HUES64 (cell line): ENCODE data around the gene ERC1.

Source experiments
- H3K27ac ChIP-seq: 2 replicates; pipeline ENCODE4 v1.7.0; 2013; ENCODE audit warnings: low read depth, low read length, inconsistent platforms
- H3K27me3 ChIP-seq: 2 replicates; pipeline ENCODE4 v1.6.1; 2013; ENCODE audit warnings: mild to moderate bottlenecking, low read length; ENCODE audit not compliant: insufficient read depth
- H3K36me3 ChIP-seq: 2 replicates; pipeline ENCODE4 v1.6.1; 2013; ENCODE audit warnings: mild to moderate bottlenecking, low read length; ENCODE audit not compliant: insufficient read depth
- H3K4me1 ChIP-seq: 2 replicates; pipeline ENCODE4 v1.6.1; 2013; ENCODE audit warnings: mild to moderate bottlenecking, low read length, moderate library complexity; ENCODE audit not compliant: insufficient read depth
- H3K4me3 ChIP-seq: 2 replicates; pipeline ENCODE4 v1.5.1; 2013; ENCODE audit warnings: mild to moderate bottlenecking, low read length, moderate library complexity
- H3K9ac ChIP-seq: 2 replicates; pipeline ENCODE4 v1.6.1; 2013; ENCODE audit warnings: mild to moderate bottlenecking, low read depth, low read length
- H3K9me3 ChIP-seq: 2 replicates; pipeline ENCODE4 v1.6.1; 2013; ENCODE audit warnings: low read depth, low read length; ENCODE audit not compliant: insufficient read depth
- WGBS: fragments of 150-250, 120-280 bp; methylation state at CpG from one replicate; pipeline ENCODE4 v1.1.7; 2013; ENCODE audit warnings: missing lambda C conversion rate; 5-methylcytosine and 5-hydroxymethylcytosine counted together

Gene ERC1

DNA sequence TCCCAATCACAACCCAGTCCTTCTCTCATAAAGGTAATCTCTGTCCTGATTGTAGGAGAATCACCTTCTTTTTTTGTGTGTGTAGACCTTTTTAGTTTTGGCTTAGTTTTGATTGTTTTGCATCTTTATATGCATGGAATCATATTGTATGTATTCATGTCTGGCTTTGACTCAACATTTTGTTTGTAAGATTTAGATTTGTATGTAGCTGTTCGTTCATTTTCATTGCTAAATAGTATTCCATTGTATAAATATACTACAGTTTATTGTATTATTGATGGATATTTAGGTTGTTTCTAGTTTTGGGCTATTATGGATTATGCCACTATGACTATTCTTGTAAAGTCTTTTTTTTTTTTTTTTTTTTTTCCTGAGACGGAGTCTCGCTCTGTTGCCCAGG, 10.5 kb downstream of the ERC1 start:
- WGBS, result 100% methylated on average over 2 of the region's 3 CpGs
- Histone ChIP-seq H3K4me3 (no peak overlapping the region), H3K27ac (no peak overlapping the region), H3K4me1 (peaks cover 10% of the 10 kb centered on the region; the same call in 1 of the 2 replicates), H3K36me3 (0 out of 2 replicates have a peak, but pooled peaks cover 5% of the 10 kb centered on the region), H3K27me3 (no peaks in the 10 kb centered on the region), H3K9me3 (no peaks in the 10 kb centered on the region), H3K9ac (no peak overlapping the region)

DNA sequence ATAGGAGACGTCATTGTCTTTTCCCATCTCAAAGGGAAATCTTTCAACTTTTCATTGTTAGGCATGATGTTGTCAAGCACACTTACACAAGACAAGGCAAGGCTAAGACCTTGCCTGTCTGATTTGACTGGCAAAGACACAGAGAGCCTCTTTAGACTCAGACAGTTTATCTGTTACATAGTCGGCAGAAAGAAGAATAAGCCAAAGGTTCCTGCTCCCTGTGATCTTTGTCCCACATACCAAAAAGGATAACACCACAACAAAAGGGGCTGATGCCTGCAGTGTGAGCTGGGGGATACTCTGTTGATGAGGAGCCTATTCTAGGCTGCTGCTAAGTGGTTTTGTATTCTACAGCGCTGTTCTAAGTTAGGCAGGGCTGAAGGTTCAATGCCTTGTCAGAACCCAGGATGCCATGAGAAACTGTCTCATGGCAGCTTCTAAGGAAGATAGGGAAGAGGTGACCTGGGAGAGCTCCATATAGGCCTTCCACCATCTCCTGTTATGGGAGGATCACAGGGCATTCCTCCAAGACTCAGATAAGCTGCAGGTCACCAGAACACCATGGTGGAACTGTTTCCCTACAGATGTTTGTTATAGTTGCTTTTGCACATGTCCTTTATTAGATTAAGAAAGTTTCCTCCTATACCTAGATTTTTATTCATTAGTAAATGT, 12.7 kb downstream of the ERC1 start:
- Histone ChIP-seq H3K4me1 (peaks cover 10% of the 10 kb centered on the region; the same call in 1 of the 2 replicates), H3K9me3 (no peaks in the 10 kb centered on the region), H3K36me3 (0 out of 2 replicates have a peak, but pooled peaks cover 5% of the 10 kb centered on the region), H3K9ac (no peak overlapping the region), H3K27ac (no peak overlapping the region; the same call in 1 of the 2 replicates), H3K4me3 (no peak overlapping the region), H3K27me3 (no peaks in the 10 kb centered on the region)
- 83% methylated on average over 3 of the region's 3 CpGs for WGBS

DNA sequence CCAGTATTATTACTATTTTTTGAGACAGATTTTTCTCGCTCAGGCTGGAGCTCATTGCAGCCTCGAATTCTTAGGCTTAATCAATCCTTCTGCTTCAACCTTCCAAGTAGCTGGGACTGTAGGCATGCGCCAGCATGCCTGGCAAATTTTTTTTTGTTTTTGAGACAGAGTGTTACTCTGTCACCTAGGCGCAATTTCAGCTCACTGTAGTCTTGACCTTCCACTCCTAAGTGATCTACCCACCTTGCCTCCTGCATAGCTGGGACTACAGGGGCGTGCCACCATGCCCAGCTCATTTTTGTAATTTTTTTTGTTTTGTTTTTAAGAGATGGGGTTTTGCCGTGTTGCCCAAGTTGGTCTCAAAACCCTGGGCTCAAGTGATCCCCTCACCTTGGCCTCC, 15.2 kb downstream of the ERC1 start:
- Histone ChIP-seq H3K27me3 (no peaks in the 10 kb centered on the region), H3K4me3 (no peak overlapping the region), H3K4me1 (peaks cover 10% of the 10 kb centered on the region; the same call in 1 of the 2 replicates), H3K9me3 (no peaks in the 10 kb centered on the region), H3K36me3 (0 out of 2 replicates have a peak, but pooled peaks cover 3% of the 10 kb centered on the region), H3K9ac (no peak overlapping the region), H3K27ac (no peak overlapping the region)
- 92% methylated on average over 6 of the region's 6 CpGs for WGBS

- Histone ChIP-seq H3K4me3 (no peak overlapping the region), H3K4me1 (peaks cover 10% of the 10 kb centered on the region; the same call in 1 of the 2 replicates), H3K36me3 (no peaks in the 10 kb centered on the region), H3K27ac (no peak overlapping the region), H3K9me3 (no peaks in the 10 kb centered on the region), H3K9ac (no peak overlapping the region), H3K27me3 (no peaks in the 10 kb centered on the region)
- WGBS, result 100% methylated on average over 2 of the region's 2 CpGs
Measured at GRCh38 chr12:1007276-1007675, 16.3 kb downstream of the ERC1 start.

- Histone ChIP-seq H3K9ac (no peak overlapping the region), H3K4me3 (no peak overlapping the region), H3K9me3 (no peaks in the 10 kb centered on the region), H3K4me1 (peaks cover 10% of the 10 kb centered on the region; the same call in 1 of the 2 replicates), H3K27me3 (no peaks in the 10 kb centered on the region), H3K36me3 (no peaks in the 10 kb centered on the region), H3K27ac (no peak overlapping the region)
- WGBS, result 99% methylated on average over 5 of the region's 7 CpGs
Measured at GRCh38 chr12:1007994-1008393, 17.0 kb downstream of the ERC1 start.

- Histone ChIP-seq H3K4me3 (no peak overlapping the region), H3K27ac (no peak overlapping the region), H3K9ac (no peak overlapping the region), H3K4me1 (no peaks in the 10 kb centered on the region), H3K9me3 (no peaks in the 10 kb centered on the region), H3K36me3 (no peaks in the 10 kb centered on the region), H3K27me3 (no peaks in the 10 kb centered on the region)
- 96% methylated on average over 5 of the region's 5 CpGs for WGBS
Measured at GRCh38 chr12:1011091-1011490, 20.1 kb downstream of the ERC1 start.

DNA sequence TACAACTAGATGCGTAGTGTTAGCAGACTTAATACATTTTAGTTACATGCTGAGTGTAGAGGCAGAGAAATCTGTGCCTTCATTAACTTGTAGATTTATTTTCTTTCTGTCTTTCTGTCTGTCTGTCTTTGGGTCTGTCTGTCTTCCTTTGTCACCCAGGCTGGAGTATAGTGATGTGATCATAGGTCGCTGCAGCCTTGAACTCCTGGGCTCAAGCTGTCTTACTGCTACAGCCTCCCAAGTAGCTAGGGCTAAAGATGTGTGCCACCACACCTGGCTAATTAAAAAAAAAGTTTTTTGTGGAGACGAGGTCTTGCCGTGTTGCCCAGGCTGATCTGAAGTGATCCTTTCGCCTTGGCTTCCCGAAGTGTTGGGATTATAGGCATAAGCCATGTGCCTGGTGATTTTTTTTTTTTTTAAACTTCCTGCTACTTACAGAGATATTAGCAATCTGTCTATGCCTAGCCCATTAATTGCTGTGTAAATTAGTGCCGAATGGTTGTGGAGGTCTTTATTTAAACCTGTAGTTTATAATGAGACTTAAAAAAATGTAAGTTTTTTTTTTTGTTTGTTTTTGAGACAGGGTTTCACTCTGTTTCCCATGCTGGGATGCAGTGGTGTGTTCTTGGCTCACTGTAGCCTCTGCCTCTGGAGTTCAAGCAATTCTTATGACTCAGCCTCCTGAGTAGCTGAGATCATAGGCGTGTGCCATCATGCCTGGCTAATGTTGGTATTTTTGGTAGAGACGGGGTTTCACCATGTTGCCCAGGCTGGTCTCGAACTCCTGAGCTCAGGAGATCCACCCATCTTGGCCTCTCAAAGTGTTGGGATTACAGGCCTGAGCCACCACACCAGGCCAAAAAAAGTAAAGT, 22.8 kb downstream of the ERC1 start:
- H3K27me3 ChIP-seq, result no peaks in the 10 kb centered on the region
- 93% methylated on average over 10 of the region's 10 CpGs for WGBS
- H3K9me3 ChIP-seq, result no peaks in the 10 kb centered on the region
- H3K36me3 ChIP-seq, result no peaks in the 10 kb centered on the region
- no peak overlapping the region for H3K4me3 ChIP-seq
- H3K27ac ChIP-seq, result no peak overlapping the region
- H3K4me1 ChIP-seq, result no peaks in the 10 kb centered on the region
- H3K9ac ChIP-seq, result no peak overlapping the region; the same call in 1 of the 2 replicates

- 96% methylated on average over 5 of the region's 5 CpGs for WGBS
- no peak overlapping the region for H3K9ac ChIP-seq
- H3K27ac ChIP-seq, result no peak overlapping the region
- H3K9me3 ChIP-seq, result no peaks in the 10 kb centered on the region
- H3K4me3 ChIP-seq, result no peak overlapping the region
- H3K36me3 ChIP-seq, result no peaks in the 10 kb centered on the region
- H3K4me1 ChIP-seq, result no peaks in the 10 kb centered on the region
- H3K27me3 ChIP-seq, result no peaks in the 10 kb centered on the region
Measured at GRCh38 chr12:1019283-1019682, 28.3 kb downstream of the ERC1 start.

DNA sequence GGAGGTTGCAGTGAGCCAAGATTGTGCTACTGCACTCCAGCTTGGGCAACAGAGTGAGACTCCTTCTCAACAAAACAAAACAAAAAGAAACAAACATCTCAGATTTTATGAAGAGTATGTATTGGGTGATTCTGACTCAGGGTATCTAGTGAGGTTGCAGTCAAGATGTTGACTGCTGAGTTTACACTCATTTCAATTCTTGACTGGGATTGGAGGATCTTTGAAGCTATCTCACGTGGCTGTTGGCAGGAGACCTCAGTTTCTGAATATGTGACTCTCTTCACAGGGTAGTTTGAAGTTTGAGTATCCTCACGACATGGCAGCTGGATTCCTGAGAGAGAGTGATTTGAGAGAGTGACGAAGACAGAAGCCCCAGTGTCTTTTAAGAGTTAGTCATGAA, 29.4 kb downstream of the ERC1 start:
- WGBS, result 92% methylated on average over 3 of the region's 3 CpGs

DNA sequence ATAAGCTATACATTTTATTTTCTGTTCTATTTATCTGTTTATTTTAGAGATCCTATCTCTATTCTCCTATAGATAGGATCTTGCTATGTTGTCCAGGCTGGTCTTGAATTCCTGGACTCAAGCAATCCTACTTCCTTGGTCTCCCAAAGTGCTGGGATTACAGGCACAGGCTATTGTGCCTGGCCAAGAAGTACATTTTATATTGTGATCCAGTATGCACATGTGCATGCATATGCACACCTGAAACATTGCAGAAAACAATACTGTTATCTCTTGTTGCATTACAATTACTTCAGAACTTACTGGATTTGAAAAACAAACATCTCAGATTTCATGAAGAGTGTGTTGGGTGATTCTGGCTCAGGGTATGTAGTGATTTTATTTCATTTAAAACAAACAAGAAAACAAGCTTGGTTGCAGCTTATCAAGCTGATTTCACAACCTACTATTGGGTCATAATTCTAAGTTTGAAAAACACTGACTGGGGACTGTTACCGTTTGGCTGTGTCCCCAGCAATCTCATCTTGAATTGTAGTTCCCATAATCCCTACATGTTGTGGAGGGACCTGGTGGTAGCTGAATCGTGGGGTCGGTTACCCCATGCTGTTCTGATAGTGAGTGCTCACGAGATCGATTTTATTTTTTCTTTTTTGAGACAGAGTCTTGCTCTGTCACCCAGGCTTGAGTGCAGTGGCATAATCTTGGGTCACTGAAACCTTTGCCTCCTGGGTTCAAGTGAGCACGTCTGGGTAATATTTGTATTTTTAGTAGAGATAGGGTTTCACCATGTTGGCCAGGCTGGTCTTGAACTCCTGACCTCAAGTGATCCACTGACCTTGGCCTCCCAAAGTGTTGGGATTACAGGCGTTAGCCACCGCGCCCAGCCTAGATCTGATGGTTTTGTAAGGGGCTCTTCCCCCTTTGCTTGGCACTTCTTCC, 31.3 kb downstream of the ERC1 start:
- no peak overlapping the region for H3K9ac ChIP-seq
- no peaks in the 10 kb centered on the region for H3K4me1 ChIP-seq
- no peaks in the 10 kb centered on the region for H3K36me3 ChIP-seq
- H3K27ac ChIP-seq, result no peak overlapping the region
- H3K27me3 ChIP-seq, result no peaks in the 10 kb centered on the region
- H3K4me3 ChIP-seq, result no peak overlapping the region
- 92% methylated on average over 9 of the region's 9 CpGs for WGBS
- no peaks in the 10 kb centered on the region for H3K9me3 ChIP-seq

More for the DNA sequence above, 29.4 kb downstream of the ERC1 start:
- Histone ChIP-seq H3K36me3 (no peaks in the 10 kb centered on the region), H3K27me3 (no peaks in the 10 kb centered on the region), H3K27ac (no peak overlapping the region), H3K9ac (no peak overlapping the region), H3K9me3 (no peaks in the 10 kb centered on the region), H3K4me3 (no peak overlapping the region), H3K4me1 (no peaks in the 10 kb centered on the region)
